Measurements from ENCODE around the gene COL4A2.

The COL4A2 gene

GRCh38 chr13:110553417-110553816, 246.3 kb downstream of the COL4A2 start:
- Histone ChIP-seq H3K27me3 (ENCODE audit: insufficient read depth, low read length) (no peaks in the 10 kb centered on the region), H2AFZ (ENCODE audit: low read depth, low read length) (no peak overlapping the region), H3K9me3 (ENCODE audit: low read length) (peaks cover 4% of the 10 kb centered on the region), H3K4me3 (ENCODE audit: low read length) (no peak overlapping the region), H3K4me1 (ENCODE audit: insufficient read depth, low read length) (peaks cover 5% of the 10 kb centered on the region), H3K36me3 (ENCODE audit: insufficient read depth, low read length) (no peaks in the 10 kb centered on the region)

GRCh38 chr13:110554227-110554836, 247.2 kb downstream of the COL4A2 start:
- Histone ChIP-seq H3K27me3 (ENCODE audit: insufficient read depth, low read length) (no peaks in the 10 kb centered on the region), H3K9me3 (ENCODE audit: low read length) (peaks cover 4% of the 10 kb centered on the region), H3K4me1 (ENCODE audit: insufficient read depth, low read length) (peaks cover 5% of the 10 kb centered on the region), H2AFZ (ENCODE audit: low read depth, low read length) (no peak overlapping the region), H3K36me3 (ENCODE audit: insufficient read depth, low read length) (no peaks in the 10 kb centered on the region), H3K4me3 (ENCODE audit: low read length) (no peak overlapping the region)

- H3K36me3 ChIP-seq (ENCODE audit: insufficient read depth, low read length): no peaks in the 10 kb centered on the region
- H3K4me1 ChIP-seq (ENCODE audit: insufficient read depth, low read length): peaks cover 5% of the 10 kb centered on the region
- H3K4me3 ChIP-seq (ENCODE audit: low read length): no peak overlapping the region
- no peak overlapping the region for H2AFZ ChIP-seq (ENCODE audit: low read depth, low read length)
- peaks cover 4% of the 10 kb centered on the region for H3K9me3 ChIP-seq (ENCODE audit: low read length)
- peaks cover 5% of the 10 kb centered on the region for H3K27me3 ChIP-seq (ENCODE audit: insufficient read depth, low read length)
Measured at GRCh38 chr13:110554946-110555345, 247.9 kb downstream of the COL4A2 start.

DNA sequence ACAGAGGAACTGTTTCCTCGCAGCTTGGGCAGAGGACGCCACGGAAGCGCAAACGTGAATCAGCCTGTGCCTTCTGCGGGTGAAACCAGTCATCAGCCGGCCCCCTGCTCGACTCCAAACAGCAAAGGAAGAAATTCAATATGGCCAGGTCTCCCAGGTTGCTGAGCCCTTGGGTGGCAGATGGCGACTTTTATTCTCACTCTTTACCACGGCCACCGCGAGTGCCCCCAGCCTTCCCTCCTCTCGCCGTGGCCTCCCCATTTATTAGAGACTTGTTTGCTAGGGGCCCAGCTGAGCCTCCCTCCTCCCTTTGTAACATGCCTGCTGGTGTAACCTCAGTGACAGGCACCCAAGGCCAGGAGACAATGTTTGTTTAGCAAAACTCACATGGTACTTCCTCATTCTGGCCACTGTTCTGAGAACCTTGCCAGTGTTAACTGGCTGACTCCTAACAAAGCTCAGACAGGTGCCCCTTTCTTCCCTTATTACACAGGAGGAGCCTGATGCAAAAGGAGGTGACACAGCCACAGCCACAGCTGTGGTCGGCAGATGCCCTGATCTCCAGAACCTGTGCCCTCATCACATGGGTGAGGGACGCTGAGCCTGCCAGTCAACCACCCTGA, 248.6 kb downstream of the COL4A2 start:
- Histone ChIP-seq H3K9me3 (ENCODE audit: low read length) (peaks cover 4% of the 10 kb centered on the region), H3K36me3 (ENCODE audit: insufficient read depth, low read length) (no peaks in the 10 kb centered on the region)

DNA sequence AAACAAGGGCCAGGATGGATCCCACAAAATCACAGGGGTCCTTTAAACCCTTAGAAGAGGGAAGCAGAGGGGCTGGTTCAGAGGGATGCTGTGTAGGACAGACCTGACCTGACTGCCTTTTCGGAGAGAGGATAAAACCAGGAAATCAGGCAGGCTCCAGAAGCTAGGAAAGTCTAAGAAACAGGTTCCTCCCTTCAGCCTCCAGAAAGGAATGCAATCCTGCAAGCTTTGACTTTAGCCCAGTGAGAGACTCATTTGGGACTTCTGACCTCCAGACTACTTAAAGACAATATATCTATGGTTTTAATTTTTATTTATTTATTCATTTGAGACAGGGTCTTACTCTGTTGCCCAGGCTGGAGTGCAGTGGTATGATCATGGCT, 249.1 kb downstream of the COL4A2 start:
- peaks cover 17% of the 10 kb centered on the region for H3K27me3 ChIP-seq (ENCODE audit: insufficient read depth, low read length)
- H3K4me3 ChIP-seq (ENCODE audit: low read length): no peak overlapping the region
- no peaks in the 10 kb centered on the region for H3K36me3 ChIP-seq (ENCODE audit: insufficient read depth, low read length)
- peaks cover 4% of the 10 kb centered on the region for H3K4me1 ChIP-seq (ENCODE audit: insufficient read depth, low read length)
- no peak overlapping the region for H2AFZ ChIP-seq (ENCODE audit: low read depth, low read length)
- peaks cover 4% of the 10 kb centered on the region for H3K9me3 ChIP-seq (ENCODE audit: low read length)

More for the DNA sequence above, 248.6 kb downstream of the COL4A2 start:
- Histone ChIP-seq H3K4me1 (ENCODE audit: insufficient read depth, low read length) (peaks cover 5% of the 10 kb centered on the region), H2AFZ (ENCODE audit: low read depth, low read length) (no peak overlapping the region), H3K27me3 (ENCODE audit: insufficient read depth, low read length) (peaks cover 12% of the 10 kb centered on the region), H3K4me3 (ENCODE audit: low read length) (no peak overlapping the region)

DNA sequence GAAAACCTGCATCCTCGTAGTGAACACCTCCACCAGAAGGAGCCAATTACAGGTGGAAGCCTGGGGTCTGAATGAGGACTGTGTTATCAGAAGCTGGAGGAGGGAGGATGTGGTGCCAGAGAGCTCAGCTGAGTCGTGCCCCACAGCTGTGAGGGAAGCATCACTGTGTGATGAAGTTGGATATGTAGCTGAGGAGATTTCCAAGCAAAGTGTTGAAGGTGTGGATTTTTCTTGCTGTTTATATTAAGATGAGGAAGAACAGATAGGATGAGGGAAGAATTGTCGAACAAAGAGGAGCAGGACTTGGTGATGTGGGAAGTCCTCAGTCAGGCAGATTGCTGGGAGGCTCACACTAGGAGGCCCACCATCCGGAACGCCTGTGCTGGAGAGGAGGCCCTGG, 250.0 kb downstream of the COL4A2 start:
- H3K4me1 ChIP-seq (ENCODE audit: insufficient read depth, low read length): peaks cover 6% of the 10 kb centered on the region
- H3K9me3 ChIP-seq (ENCODE audit: low read length): peaks cover 4% of the 10 kb centered on the region
- no peak overlapping the region for H2AFZ ChIP-seq (ENCODE audit: low read depth, low read length)
- peaks cover 17% of the 10 kb centered on the region for H3K27me3 ChIP-seq (ENCODE audit: insufficient read depth, low read length)
- no peaks in the 10 kb centered on the region for H3K36me3 ChIP-seq (ENCODE audit: insufficient read depth, low read length)
- no peak overlapping the region for H3K4me3 ChIP-seq (ENCODE audit: low read length)

DNA sequence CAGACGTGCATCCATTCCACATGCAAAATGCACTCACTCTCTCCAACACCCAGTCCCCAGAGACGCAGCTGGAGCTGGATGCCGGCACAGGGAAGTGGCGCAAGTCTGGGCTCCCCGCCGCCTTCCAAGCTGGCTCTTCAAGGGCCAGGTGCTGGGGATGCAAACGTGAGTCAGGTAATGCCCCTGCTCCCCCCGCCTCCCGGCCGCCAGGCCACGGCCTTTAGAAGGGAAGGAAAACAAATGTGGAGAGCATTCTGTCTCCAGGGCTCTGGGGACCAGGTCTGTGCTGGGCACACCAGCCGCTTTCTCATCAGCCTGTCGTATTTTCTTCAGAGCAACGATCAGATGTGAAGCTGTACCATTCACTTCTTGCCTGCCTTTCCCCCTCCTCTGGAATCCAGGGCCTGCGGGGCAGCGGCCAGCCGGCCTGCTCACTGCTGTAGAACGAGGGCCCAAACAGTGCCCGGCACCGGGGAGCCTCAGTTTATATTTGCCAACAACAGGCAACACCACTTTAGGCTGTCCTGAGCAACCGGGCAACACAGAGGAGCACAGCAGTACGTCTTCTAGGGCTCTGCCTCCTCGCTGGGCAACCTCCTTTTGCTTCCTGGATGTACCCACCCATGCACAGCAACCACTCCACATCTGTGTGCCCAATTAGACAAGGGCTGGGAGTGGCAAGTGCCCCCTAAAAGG, 250.7 kb downstream of the COL4A2 start:
- peaks cover 4% of the 10 kb centered on the region for H3K9me3 ChIP-seq (ENCODE audit: low read length)
- no peak overlapping the region for H3K4me3 ChIP-seq (ENCODE audit: low read length)
- H3K4me1 ChIP-seq (ENCODE audit: insufficient read depth, low read length): peaks cover 6% of the 10 kb centered on the region
- H3K27me3 ChIP-seq (ENCODE audit: insufficient read depth, low read length): peaks cover 17% of the 10 kb centered on the region
- H3K36me3 ChIP-seq (ENCODE audit: insufficient read depth, low read length): no peaks in the 10 kb centered on the region
- H2AFZ ChIP-seq (ENCODE audit: low read depth, low read length): no peak overlapping the region

- no peak overlapping the region for H3K4me3 ChIP-seq (ENCODE audit: low read length)
- H3K36me3 ChIP-seq (ENCODE audit: insufficient read depth, low read length): no peaks in the 10 kb centered on the region
- peaks cover 4% of the 10 kb centered on the region for H3K9me3 ChIP-seq (ENCODE audit: low read length)
- H2AFZ ChIP-seq (ENCODE audit: low read depth, low read length): no peak overlapping the region
- peaks cover 6% of the 10 kb centered on the region for H3K4me1 ChIP-seq (ENCODE audit: insufficient read depth, low read length)
- peaks cover 17% of the 10 kb centered on the region for H3K27me3 ChIP-seq (ENCODE audit: insufficient read depth, low read length)
Measured at GRCh38 chr13:110559429-110559943, 252.4 kb downstream of the COL4A2 start.

DNA sequence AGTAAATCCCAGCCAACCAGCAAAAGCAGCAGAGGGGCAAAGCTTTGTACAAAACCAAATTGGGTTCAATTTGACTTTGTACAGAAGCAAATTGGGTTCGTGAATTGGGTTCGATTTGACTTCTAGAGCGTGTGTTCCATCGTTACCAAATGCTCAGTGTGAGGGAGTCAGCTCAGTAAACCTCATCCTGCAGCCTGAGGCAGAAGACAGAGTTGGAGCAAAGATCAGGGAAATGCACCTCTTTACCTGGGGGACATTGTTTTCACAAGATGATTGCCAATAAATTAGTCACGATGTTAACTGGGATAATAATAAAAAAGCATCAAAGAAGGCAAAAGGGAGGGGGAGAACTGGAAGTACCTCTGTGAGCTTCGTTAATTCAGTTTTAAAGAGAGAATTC, 252.9 kb downstream of the COL4A2 start:
- Histone ChIP-seq H3K36me3 (ENCODE audit: insufficient read depth, low read length) (no peaks in the 10 kb centered on the region), H3K4me1 (ENCODE audit: insufficient read depth, low read length) (peaks cover 6% of the 10 kb centered on the region), H3K27me3 (ENCODE audit: insufficient read depth, low read length) (peaks cover 17% of the 10 kb centered on the region), H2AFZ (ENCODE audit: low read depth, low read length) (no peak overlapping the region), H3K9me3 (ENCODE audit: low read length) (peaks cover 4% of the 10 kb centered on the region), H3K4me3 (ENCODE audit: low read length) (no peak overlapping the region)

DNA sequence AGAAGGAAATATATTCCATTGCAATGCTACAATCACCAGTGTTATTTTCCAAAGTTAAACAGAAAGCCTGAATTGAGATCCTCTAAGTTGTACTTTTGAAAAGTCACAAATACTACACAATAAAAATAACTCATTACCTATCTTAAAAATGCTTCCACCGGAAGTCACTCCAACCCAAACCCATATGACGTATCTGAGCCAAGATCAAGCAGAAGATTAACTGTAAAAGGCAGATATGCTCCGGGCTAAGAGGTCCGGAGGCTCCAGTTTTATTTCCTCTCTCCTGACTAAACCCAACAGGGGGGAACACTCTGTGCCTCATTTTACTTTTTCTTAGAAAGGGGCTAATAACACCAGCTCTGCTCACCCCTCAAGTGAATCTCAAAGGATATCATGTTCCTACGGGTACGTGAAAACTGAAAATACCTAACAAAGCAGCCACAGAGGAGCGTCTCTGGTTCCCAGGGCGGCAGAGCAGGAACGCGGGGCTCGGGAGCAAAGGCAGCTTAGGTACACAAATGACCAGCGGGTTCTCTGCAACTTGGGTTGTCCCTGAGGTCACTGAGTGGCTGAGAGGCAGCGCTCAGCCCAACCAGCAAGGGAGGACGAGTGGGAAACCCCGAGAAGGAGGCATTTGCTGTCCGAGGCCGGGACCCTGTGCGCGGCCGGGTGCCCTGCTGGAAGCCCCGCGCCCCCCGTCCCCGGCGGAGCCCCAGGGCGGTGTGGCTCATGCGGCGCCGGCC, 253.7 kb downstream of the COL4A2 start:
- Histone ChIP-seq H3K9me3 (ENCODE audit: low read length) (peaks cover 4% of the 10 kb centered on the region), H3K27me3 (ENCODE audit: insufficient read depth, low read length) (peaks cover 17% of the 10 kb centered on the region), H2AFZ (ENCODE audit: low read depth, low read length) (peak overlapping the region; percentile 86), H3K36me3 (ENCODE audit: insufficient read depth, low read length) (no peaks in the 10 kb centered on the region), H3K4me1 (ENCODE audit: insufficient read depth, low read length) (peaks cover 6% of the 10 kb centered on the region), H3K4me3 (ENCODE audit: low read length) (peak overlapping the region; percentile 48)

DNA sequence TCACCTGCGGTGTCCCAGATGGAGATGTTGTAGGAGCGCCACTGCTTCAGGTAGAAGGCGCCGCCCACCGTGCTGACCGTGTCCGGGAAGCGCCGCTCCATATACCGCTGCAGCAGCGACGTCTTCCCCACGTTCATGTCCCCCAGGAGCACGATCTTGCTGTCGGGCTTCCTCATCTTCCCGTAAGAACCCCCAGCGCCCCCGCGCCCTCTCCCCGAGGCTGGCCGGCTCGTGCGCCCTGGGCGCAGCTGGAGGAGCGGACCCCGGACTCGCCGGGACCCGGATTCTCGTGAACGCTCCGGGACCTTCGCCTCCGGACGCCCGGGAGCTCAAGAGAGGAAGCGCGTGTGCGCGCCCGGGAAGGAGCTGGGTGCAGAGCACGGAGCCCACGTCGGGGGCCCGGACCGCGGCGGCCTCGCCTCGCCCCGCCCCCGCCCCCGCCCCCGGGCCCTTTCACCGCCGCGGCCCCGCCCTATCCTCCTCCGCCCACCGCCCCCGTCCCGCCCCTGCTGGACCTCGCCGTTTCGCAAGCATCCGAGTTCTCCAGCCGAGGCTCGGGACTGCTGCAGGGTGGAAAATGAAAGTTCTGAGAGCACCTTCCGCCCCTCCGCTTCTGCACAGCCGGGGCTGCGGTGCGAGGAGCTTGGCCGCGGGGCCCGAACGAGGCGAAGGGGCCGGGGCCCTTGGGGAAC, 254.4 kb downstream of the COL4A2 start, which contains the start of gene RAB20:
Gene RAB20 (minus strand): TSS at position 379 of the 692 bp plus-strand sequence. CDS start 203 bp downstream, at position 176.
- Histone ChIP-seq H3K9me3 (ENCODE audit: low read length) (peaks cover 4% of the 10 kb centered on the region), H3K27me3 (ENCODE audit: insufficient read depth, low read length) (peaks cover 17% of the 10 kb centered on the region), H3K36me3 (ENCODE audit: insufficient read depth, low read length) (no peaks in the 10 kb centered on the region), H3K4me3 (ENCODE audit: low read length) (peak within 1 kb of the TSS; percentile 48), H2AFZ (ENCODE audit: low read depth, low read length) (peak within 1 kb of the TSS; percentile 86), H3K4me1 (ENCODE audit: insufficient read depth, low read length) (peaks cover 6% of the 10 kb centered on the region)

- Histone ChIP-seq H3K27me3 (ENCODE audit: insufficient read depth, low read length) (peaks cover 17% of the 10 kb centered on the region), H3K4me1 (ENCODE audit: insufficient read depth, low read length) (peaks cover 6% of the 10 kb centered on the region), H3K36me3 (ENCODE audit: insufficient read depth, low read length) (no peaks in the 10 kb centered on the region), H2AFZ (ENCODE audit: low read depth, low read length) (peak overlapping the region; percentile 86), H3K4me3 (ENCODE audit: low read length) (peak overlapping the region; percentile 48), H3K9me3 (ENCODE audit: low read length) (peaks cover 2% of the 10 kb centered on the region)
Measured at GRCh38 chr13:110562036-110562597, 255.0 kb downstream of the COL4A2 start.

Measured in neuron (in vitro differentiated cells).